CD4-positive, CD25-positive, alpha-beta regulatory T cell (primary cell): ENCODE results near the gene FAM177B. TPM values are rescaled to one million over a fixed set of nuclear protein-coding genes. Genes with fewer than 3 reads are reported as not detected.

Experiments used
- ATAC-seq, 2 donors: fragments of 150-1000 bp; cut with Tn5 transposase; one replicate each; pipeline ENCODE4 v1.10.0; 2021; ENCODE audit warnings: low read depth in 2 of 2, moderate number of reproducible peaks in 2 of 2, moderate library complexity in 1 of 2
- DNase-seq, 3 donors: peaks; one replicate each; pipeline versions ENCODE4 v3.0.0 to v3.0.0-alpha.2; 2012 to 2022; ENCODE audit warnings: mixed read lengths in 1 of 3
- H3K27ac ChIP-seq: one replicate; pipeline ENCODE4 v1.7.0; 2013; ENCODE audit warnings: mild to moderate bottlenecking, low read length; ENCODE audit not compliant: insufficient read depth, poor library complexity, severe bottlenecking
- H3K27me3 ChIP-seq: one replicate; pipeline ENCODE4 v1.7.0; 2013; ENCODE audit warnings: low read length; ENCODE audit not compliant: control insufficient read depth, insufficient read depth
- H3K36me3 ChIP-seq: one replicate; pipeline ENCODE4 v1.7.0; 2013; ENCODE audit warnings: mild to moderate bottlenecking, low read length, moderate library complexity; ENCODE audit not compliant: control insufficient read depth, insufficient read depth
- H3K4me1 ChIP-seq: 2 replicates; pipeline ENCODE4 v1.7.0; 2013; ENCODE audit warnings: mild to moderate bottlenecking, low read length; ENCODE audit not compliant: insufficient read depth, control insufficient read depth, poor library complexity, severe bottlenecking
- H3K4me3 ChIP-seq: one replicate; pipeline ENCODE4 v1.7.0; 2013; ENCODE audit warnings: low read depth, mild to moderate bottlenecking, low read length, moderate library complexity
- H3K9me3 ChIP-seq, 2 experiments: 1 replicate in 1 of 2; 2 replicates in 1 of 2; pipeline ENCODE4 v1.7.0; 2013; ENCODE audit warnings: low read length in 2 of 2, mild to moderate bottlenecking in 1 of 2, moderate library complexity in 1 of 2; ENCODE audit not compliant: control insufficient read depth in 2 of 2
- H3K27ac Mint-ChIP-seq, 3 donors: one replicate each; pipeline ENCODE4 v1.8.0; 2020 to 2022; ENCODE audit warnings: mild to moderate bottlenecking in 3 of 3, mixed read lengths in 3 of 3, moderate library complexity in 2 of 3
- H3K27me3 Mint-ChIP-seq: one replicate; pipeline ENCODE4 v1.8.0; 2022; ENCODE audit warnings: mild to moderate bottlenecking, mixed read lengths
- H3K36me3 Mint-ChIP-seq: one replicate; pipeline ENCODE4 v1.8.0; 2020; ENCODE audit warnings: mixed read lengths
- H3K4me1 Mint-ChIP-seq, 4 donors: one replicate each; pipeline ENCODE4 v1.8.0; 2020 to 2022; ENCODE audit warnings: mixed read lengths in 4 of 4, mild to moderate bottlenecking in 1 of 4
- H3K4me3 Mint-ChIP-seq, 4 donors: one replicate each; pipeline ENCODE4 v1.8.0; 2020 to 2022; ENCODE audit warnings: mild to moderate bottlenecking in 4 of 4, mixed read lengths in 4 of 4, moderate library complexity in 3 of 4
- H3K9me3 Mint-ChIP-seq, 7 donors: one replicate each; pipeline ENCODE4 v1.8.0; 2020 to 2022; ENCODE audit warnings: mixed read lengths in 7 of 7, mild to moderate bottlenecking in 3 of 7, moderate library complexity in 2 of 7
- polyA plus RNA-seq, 4 donors: library from polyadenylated mRNA; unstranded; fragments of 300-500 nt; fragmentation: Illumina TruSeq; gene quantifications; one replicate each; pipeline ENCODE4 v1.2.3, GENCODE V29; 2021
- total RNA-seq: library from RNA; stranded (reverse); gene quantifications from one replicate; pipeline ENCODE4 v1.2.3, GENCODE V29; 2022

The FAM177B gene
- total and polyA plus RNA-seq, 5 donors from 2014 or later, result not detected

- Mint-ChIP-seq H3K4me1 (peaks cover 10 to 26% (median 18%) of the 10 kb centered on the region in 4 donors), H3K4me3 (no peak overlapping the region), H3K36me3 (peaks cover 58% of the 10 kb centered on the region), H3K27me3 (no peaks in the 10 kb centered on the region), H3K9me3 (no peaks in the 10 kb centered on the region), H3K27ac (no peak overlapping the region)
- no peak for ATAC-seq
- H3K36me3 ChIP-seq, result peaks cover 97% of the 10 kb centered on the region
- H3K27ac ChIP-seq, result no peak overlapping the region
- no peaks in the 10 kb centered on the region for H3K27me3 ChIP-seq
- no peaks in the 10 kb centered on the region for H3K4me1 ChIP-seq
- H3K4me3 ChIP-seq, result no peak overlapping the region
- DNase-seq, result no peak
- H3K9me3 ChIP-seq, result no peaks in the 10 kb centered on the region
Measured at GRCh38 chr1:222728746-222729145, 8.3 kb upstream of the FAM177B start.

GRCh38 chr1:222730866-222731265 is 6.1 kb upstream of the FAM177B start:
- Mint-ChIP-seq H3K4me3 (no peak overlapping the region), H3K9me3 (no peaks in the 10 kb centered on the region), H3K4me1 (peaks cover 8 to 24% (median 12%) of the 10 kb centered on the region in 4 donors), H3K27me3 (no peaks in the 10 kb centered on the region), H3K36me3 (peaks cover 50% of the 10 kb centered on the region), H3K27ac (peak overlapping the region in 1 of 3 donors; percentile 12)
- Histone ChIP-seq H3K4me3 (no peak overlapping the region), H3K9me3 (no peaks in the 10 kb centered on the region), H3K4me1 (no peaks in the 10 kb centered on the region), H3K27me3 (no peaks in the 10 kb centered on the region), H3K27ac (no peak overlapping the region), H3K36me3 (peaks cover 98% of the 10 kb centered on the region)
- ATAC-seq, result no peak
- DNase-seq, result no peak

GRCh38 chr1:222732216-222733159 is 4.5 kb upstream of the FAM177B start:
- H3K9me3 Mint-ChIP-seq, result no peaks in the 10 kb centered on the region
- H3K36me3 Mint-ChIP-seq, result peaks cover 42% of the 10 kb centered on the region
- no peaks in the 10 kb centered on the region for H3K27me3 Mint-ChIP-seq
- peak in 1 of 3 donors; percentile 30 for DNase-seq
- Histone ChIP-seq H3K27ac (no peak overlapping the region), H3K27me3 (no peaks in the 10 kb centered on the region), H3K4me3 (no peak overlapping the region), H3K9me3 (no peaks in the 10 kb centered on the region), H3K4me1 (no peaks in the 10 kb centered on the region), H3K36me3 (peaks cover 89% of the 10 kb centered on the region)
- H3K27ac Mint-ChIP-seq, result peak overlapping the region in 2 of 3 donors; percentile 31 to 32
- H3K4me3 Mint-ChIP-seq, result no peak overlapping the region
- ATAC-seq, result no peak
- peaks cover 8 to 23% (median 12%) of the 10 kb centered on the region in 4 donors for H3K4me1 Mint-ChIP-seq

GRCh38 chr1:222734740-222735139 is 2.3 kb upstream of the FAM177B start:
- Mint-ChIP-seq H3K4me3 (no peak overlapping the region), H3K9me3 (no peaks in the 10 kb centered on the region), H3K27me3 (no peaks in the 10 kb centered on the region), H3K4me1 (peaks cover 2 to 16% (median 10%) of the 10 kb centered on the region in 4 donors), H3K36me3 (peaks cover 26% of the 10 kb centered on the region), H3K27ac (no peak overlapping the region)
- Histone ChIP-seq H3K27ac (no peak overlapping the region), H3K4me1 (no peaks in the 10 kb centered on the region), H3K36me3 (peaks cover 67% of the 10 kb centered on the region), H3K27me3 (no peaks in the 10 kb centered on the region), H3K4me3 (no peak overlapping the region), H3K9me3 (no peaks in the 10 kb centered on the region)
- no peak for ATAC-seq
- DNase-seq, result no peak

GRCh38 chr1:222736470-222736869 is 532 bp upstream of the FAM177B start:
- Histone ChIP-seq H3K36me3 (peaks cover 49% of the 10 kb centered on the region), H3K4me3 (no peak overlapping the region), H3K27ac (no peak overlapping the region), H3K27me3 (no peaks in the 10 kb centered on the region), H3K4me1 (no peaks in the 10 kb centered on the region), H3K9me3 (no peaks in the 10 kb centered on the region)
- H3K36me3 Mint-ChIP-seq, result peaks cover 17% of the 10 kb centered on the region
- H3K27ac Mint-ChIP-seq, result no peak overlapping the region
- DNase-seq (no peak), ATAC-seq (no peak)
- H3K9me3 Mint-ChIP-seq, result no peaks in the 10 kb centered on the region
- H3K27me3 Mint-ChIP-seq, result no peaks in the 10 kb centered on the region
- H3K4me1 Mint-ChIP-seq, result peaks cover 0 to 9% (median 5%) of the 10 kb centered on the region in 4 donors
- no peak overlapping the region for H3K4me3 Mint-ChIP-seq

GRCh38 chr1:222739465-222739864 is 2.5 kb downstream of the FAM177B start:
- no peaks in the 10 kb centered on the region for H3K4me1 ChIP-seq
- no peaks in the 10 kb centered on the region for H3K27me3 ChIP-seq
- no peaks in the 10 kb centered on the region for H3K9me3 ChIP-seq
- H3K36me3 Mint-ChIP-seq, result peaks cover 3% of the 10 kb centered on the region
- no peak overlapping the region for H3K27ac Mint-ChIP-seq
- no peak for DNase-seq
- no peaks in the 10 kb centered on the region for H3K4me1 Mint-ChIP-seq
- H3K4me3 Mint-ChIP-seq, result no peak overlapping the region
- no peaks in the 10 kb centered on the region for H3K9me3 Mint-ChIP-seq
- ATAC-seq, result no peak
- H3K27me3 Mint-ChIP-seq, result no peaks in the 10 kb centered on the region
- H3K36me3 ChIP-seq, result peaks cover 21% of the 10 kb centered on the region
- H3K4me3 ChIP-seq, result no peak overlapping the region
- no peak overlapping the region for H3K27ac ChIP-seq

GRCh38 chr1:222739929-222740328 is 2.9 kb downstream of the FAM177B start:
- ATAC-seq (no peak), DNase-seq (no peak)
- no peak overlapping the region for H3K27ac Mint-ChIP-seq
- no peak overlapping the region for H3K4me3 Mint-ChIP-seq
- no peaks in the 10 kb centered on the region for H3K9me3 ChIP-seq
- no peak overlapping the region for H3K27ac ChIP-seq
- H3K27me3 ChIP-seq, result no peaks in the 10 kb centered on the region
- H3K4me3 ChIP-seq, result no peak overlapping the region
- no peaks in the 10 kb centered on the region for H3K9me3 Mint-ChIP-seq
- H3K36me3 Mint-ChIP-seq, result peaks cover 3% of the 10 kb centered on the region
- no peaks in the 10 kb centered on the region for H3K27me3 Mint-ChIP-seq
- peaks cover 16% of the 10 kb centered on the region for H3K36me3 ChIP-seq
- H3K4me1 ChIP-seq, result no peaks in the 10 kb centered on the region
- H3K4me1 Mint-ChIP-seq, result no peaks in the 10 kb centered on the region
